GM21367 (cell line): ENCODE data around the gene GNB1L.
"Not testable (repeated sequence)": the region's sequence is repeated elsewhere in the genome, so short reads cannot be mapped to it uniquely, and the experiment has no call there.

Experiments used
- ATAC-seq: cut with Tn5 transposase; IDR thresholded peaks from one replicate; pipeline ENCODE4 v1.9.1; 2021; ENCODE audit not compliant: unreplicated experiment

Gene GNB1L

GRCh38 chr22:19890502-19891316 lies 36.0 kb upstream of the GNB1L start:
- ATAC-seq, result no peak

- no peak for ATAC-seq
Observed at GRCh38 chr22:19889951-19890350, 35.3 kb upstream of the GNB1L start.

GRCh38 chr22:19888131-19888746 lies 33.6 kb upstream of the GNB1L start:
- ATAC-seq, result no peak

GRCh38 chr22:19887256-19887985 lies 32.7 kb upstream of the GNB1L start:
- no peak for ATAC-seq

GRCh38 chr22:19886605-19887255 lies 32.1 kb upstream of the GNB1L start:
- ATAC-seq, result no peak

- ATAC-seq, result no peak
Observed at GRCh38 chr22:19885841-19886592, 31.3 kb upstream of the GNB1L start.

GRCh38 chr22:19884954-19885751 lies 30.5 kb upstream of the GNB1L start:
- no peak for ATAC-seq

- ATAC-seq, result no peak
Observed at GRCh38 chr22:19884161-19884953, 29.7 kb upstream of the GNB1L start.

- not testable (repeated sequence) for ATAC-seq
Observed at GRCh38 chr22:19883446-19883845, 28.8 kb upstream of the GNB1L start.

GRCh38 chr22:19882446-19883381 lies 28.0 kb upstream of the GNB1L start:
- ATAC-seq, result no peak

GRCh38 chr22:19880786-19881569 lies 26.3 kb upstream of the GNB1L start:
- ATAC-seq, result no peak

- no peak for ATAC-seq
Observed at GRCh38 chr22:19879992-19880785, 25.5 kb upstream of the GNB1L start.

GRCh38 chr22:19879643-19879991 lies 24.9 kb upstream of the GNB1L start:
- no peak for ATAC-seq

- no peak for ATAC-seq
Observed at GRCh38 chr22:19879246-19879570, 24.5 kb upstream of the GNB1L start.

GRCh38 chr22:19878461-19879245 lies 24.0 kb upstream of the GNB1L start:
- ATAC-seq, result no peak
